Measurements from ENCODE around the gene RAB1A.

- TF ChIP-seq CTCF (IDR thresholded peaks at IDR 0.05; ENCODE audit: insufficient read depth, low read depth, low read length) (no peak), EZH2 (IDR thresholded peaks at IDR 0.05; ENCODE audit: insufficient read depth, low read length) (no peak)
These were observed 17.3 kb downstream of the RAB1A start for GRCh38 chr2:65112633-65113032.

All from astrocyte (in vitro differentiated cells and primary cell).